Sciatic nerve (tissue), 2 donors: ENCODE data around the gene SMG9. TPM values are rescaled to one million over a fixed set of nuclear protein-coding genes. Genes with fewer than 3 reads are reported as not detected.

ENCODE experiments used
- ATAC-seq: fragments of 200-7000 bp; cut with Tn5 transposase; one replicate; pipeline ENCODE4 v1.9.1; 2020; ENCODE audit warnings: mild to moderate bottlenecking, moderate library complexity
- DNase-seq: peaks from one replicate; pipeline ENCODE4 v3.0.0-alpha.2; 2020; ENCODE audit warnings: low spot score
- intact Hi-C: fragments of 100-400 bp; cut with DNase I; formaldehyde crosslinking; loops from one replicate; pipeline ENCODE4 v1.14.2; 2022
- total RNA-seq: library from RNA; stranded (reverse); fragmentation: NEBNext Ultra II Directional; extraction: Animal tissue kit (Norgen Biotek cat#: 25700); gene quantifications from one replicate; pipeline ENCODE4 v1.2.1, GENCODE V29; 2021
- donor health status: DM: no; HTN: no; CAD: no.
- donor health status: DM: no; HTN: no; CAD: no.

Gene SMG9
- total RNA-seq, 1 donor from 2014 or later: 41.1 TPM

GRCh38 chr19:43707158-43707712, 47.5 kb downstream of the SMG9 start:
- ATAC-seq: no peak
- intact Hi-C loops: no loop called here
- DNase-seq: no peak

- intact Hi-C loops: no loop called here
These were observed 49.0 kb downstream of the SMG9 start for GRCh38 chr19:43705729-43706128.

GRCh38 chr19:43704002-43704705, 50.6 kb downstream of the SMG9 start:
- ATAC-seq (no peak), DNase-seq (no peak)
- intact Hi-C loops: no loop called here

More at GRCh38 chr19:43705729-43706128, 49.0 kb downstream of the SMG9 start:
- DNase-seq: no peak
- no peak for ATAC-seq

- DNase-seq: peak; percentile 70
- ATAC-seq: peak; percentile 81
- intact Hi-C loops: no loop called here
These were observed 54.3 kb downstream of the SMG9 start for GRCh38 chr19:43700395-43701000.

- intact Hi-C loops: no loop called here
- peak; percentile 29 for ATAC-seq
- DNase-seq: peak; percentile 63
These were observed 55.0 kb downstream of the SMG9 start for GRCh38 chr19:43699506-43700394.

- ATAC-seq: no peak
- DNase-seq: no peak
- intact Hi-C loops: no loop called here
These were observed 57.5 kb downstream of the SMG9 start for GRCh38 chr19:43697295-43697694.

GRCh38 chr19:43695985-43696704, 58.6 kb downstream of the SMG9 start:
- no peak for ATAC-seq

GRCh38 chr19:43694553-43694952, 60.2 kb downstream of the SMG9 start:
- DNase-seq (no peak), ATAC-seq (no peak)
- intact Hi-C loops: no loop called here

More at GRCh38 chr19:43695985-43696704, 58.6 kb downstream of the SMG9 start:
- no peak for DNase-seq
- intact Hi-C loops: no loop called here

- intact Hi-C loops: no loop called here
- no peak for DNase-seq
- ATAC-seq: no peak
These were observed 61.9 kb downstream of the SMG9 start for GRCh38 chr19:43692877-43693276.

- intact Hi-C loops: no loop called here
- ATAC-seq (no peak), DNase-seq (no peak)
These were observed 62.4 kb downstream of the SMG9 start for GRCh38 chr19:43692385-43692784.

- intact Hi-C loops: no loop called here
- DNase-seq (no peak), ATAC-seq (no peak)
These were observed 63.0 kb downstream of the SMG9 start for GRCh38 chr19:43691755-43692154.

- ATAC-seq (no peak), DNase-seq (no peak)
- intact Hi-C loops: no loop called here
These were observed 63.9 kb downstream of the SMG9 start for GRCh38 chr19:43690890-43691289.

GRCh38 chr19:43690444-43690843, 64.3 kb downstream of the SMG9 start:
- intact Hi-C loops: no loop called here
- ATAC-seq (no peak), DNase-seq (no peak)

GRCh38 chr19:43688059-43688701, 66.6 kb downstream of the SMG9 start:
- no peak for DNase-seq
- ATAC-seq: no peak

GRCh38 chr19:43687660-43687997, 67.1 kb downstream of the SMG9 start:
- ATAC-seq: no peak
- DNase-seq: no peak
- intact Hi-C loops: no loop called here

More at GRCh38 chr19:43688059-43688701, 66.6 kb downstream of the SMG9 start:
- intact Hi-C loops: no loop called here

- intact Hi-C loops: no loop called here
- DNase-seq: no peak
- no peak for ATAC-seq
These were observed 70.4 kb downstream of the SMG9 start for GRCh38 chr19:43684326-43684725.

GRCh38 chr19:43683905-43684304, 70.9 kb downstream of the SMG9 start:
- no peak for ATAC-seq

GRCh38 chr19:43682824-43683661, 71.7 kb downstream of the SMG9 start:
- intact Hi-C loops: no loop called here
- DNase-seq (no peak), ATAC-seq (no peak)

More at GRCh38 chr19:43683905-43684304, 70.9 kb downstream of the SMG9 start:
- DNase-seq: no peak
- intact Hi-C loops: no loop called here
